GM12878 (cell line): ENCODE data around the gene CHN2.

Source experiments
- ASH2L ChIP-seq: fragments of 300-600, 200-600 bp; sonication (generic); IDR thresholded peaks from 2 replicates; pipeline ENCODE4 v1.6.1; 2017; ENCODE audit warnings: low read depth, mild to moderate bottlenecking, borderline replicate concordance
- CBX5 ChIP-seq: sonication (generic); IDR thresholded peaks from 2 replicates; pipeline ENCODE4 v1.6.1; 2016; ENCODE audit warnings: low read depth, moderate library complexity, mild to moderate bottlenecking, inconsistent platforms
- CEBPB ChIP-seq, 2 experiments: fragments of 150-350 bp in 1 of 2; IDR thresholded peaks; 2 replicates each; pipeline ENCODE4 v1.6.1; 2012 to 2014; ENCODE audit warnings: low read depth in 2 of 2, low read length in 2 of 2, borderline replicate concordance in 1 of 2, inconsistent platforms in 1 of 2
- EED ChIP-seq: sonication (generic); IDR thresholded peaks from 2 replicates; pipeline ENCODE4 v1.6.1; 2016; ENCODE audit warnings: antibody characterized with exemption, low read depth
- POLR2A ChIP-seq: IDR thresholded peaks from 2 replicates; pipeline ENCODE4 v1.6.1; 2011; ENCODE audit warnings: low read depth, mild to moderate bottlenecking, low read length
- POLR2AphosphoS5 ChIP-seq: IDR thresholded peaks from 2 replicates; pipeline ENCODE4 v1.6.1; 2011; ENCODE audit warnings: mild to moderate bottlenecking, low read length, inconsistent platforms
- SUZ12 ChIP-seq: fragments of 200-600 bp; sonication (generic); IDR thresholded peaks from one replicate; pipeline ENCODE4 v1.6.1; 2018; ENCODE audit warnings: antibody characterized with exemption, mild to moderate bottlenecking; ENCODE audit not compliant: unreplicated experiment
- TCF12 ChIP-seq: IDR thresholded peaks from 2 replicates; pipeline ENCODE4 v1.6.1; 2011; ENCODE audit warnings: low read depth, mild to moderate bottlenecking, low read length
- ZNF207 ChIP-seq: fragments of 450-650 bp; IDR thresholded peaks from 2 replicates; pipeline ENCODE4 v1.6.1; 2014; ENCODE audit warnings: antibody characterized with exemption, mild to moderate bottlenecking, borderline replicate concordance
- TF ChIP-seq, protein P1 (sequence below), 3 experiments: IDR thresholded peaks in 2 of 3; conservative IDR thresholded peaks in 1 of 3; 2 replicates each; pipeline ENCODE4 v1.5.1; 2011; ENCODE audit warnings: low read depth in 3 of 3, low read length in 3 of 3, mild to moderate bottlenecking in 3 of 3, control low read depth in 2 of 3, moderate library complexity in 2 of 3, inconsistent platforms in 1 of 3, mixed read lengths in 1 of 3; ENCODE audit not compliant: control insufficient read depth in 2 of 3, insufficient read depth in 1 of 3; ENCODE audit errors: extremely low read depth in 1 of 3

DNA sequence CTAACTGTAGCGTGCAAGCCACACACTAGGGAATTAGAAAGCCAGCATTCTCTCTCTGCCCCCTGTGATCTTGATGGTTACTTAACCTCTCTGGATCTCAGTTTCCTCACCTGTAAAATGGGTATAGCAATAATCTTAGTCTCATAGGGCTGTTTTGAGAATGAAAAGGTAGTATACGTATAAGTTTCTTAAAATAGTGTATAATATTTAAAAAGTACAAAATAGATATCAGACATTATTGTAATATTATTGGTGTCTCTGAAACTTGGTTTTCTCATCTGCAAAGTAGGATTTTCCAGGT, 80.4 kb downstream of the CHN2 start:
- no peak for TF ChIP-seq CBX5
- TF ChIP-seq POLR2AphosphoS5: no peak
- TF ChIP-seq POLR2A: no peak
- no peak for TF ChIP-seq ZNF207
- no peak for TF ChIP-seq ASH2L
- no peak for TF ChIP-seq SUZ12
- TF ChIP-seq TCF12: no peak
- TF ChIP-seq, protein P1, sequence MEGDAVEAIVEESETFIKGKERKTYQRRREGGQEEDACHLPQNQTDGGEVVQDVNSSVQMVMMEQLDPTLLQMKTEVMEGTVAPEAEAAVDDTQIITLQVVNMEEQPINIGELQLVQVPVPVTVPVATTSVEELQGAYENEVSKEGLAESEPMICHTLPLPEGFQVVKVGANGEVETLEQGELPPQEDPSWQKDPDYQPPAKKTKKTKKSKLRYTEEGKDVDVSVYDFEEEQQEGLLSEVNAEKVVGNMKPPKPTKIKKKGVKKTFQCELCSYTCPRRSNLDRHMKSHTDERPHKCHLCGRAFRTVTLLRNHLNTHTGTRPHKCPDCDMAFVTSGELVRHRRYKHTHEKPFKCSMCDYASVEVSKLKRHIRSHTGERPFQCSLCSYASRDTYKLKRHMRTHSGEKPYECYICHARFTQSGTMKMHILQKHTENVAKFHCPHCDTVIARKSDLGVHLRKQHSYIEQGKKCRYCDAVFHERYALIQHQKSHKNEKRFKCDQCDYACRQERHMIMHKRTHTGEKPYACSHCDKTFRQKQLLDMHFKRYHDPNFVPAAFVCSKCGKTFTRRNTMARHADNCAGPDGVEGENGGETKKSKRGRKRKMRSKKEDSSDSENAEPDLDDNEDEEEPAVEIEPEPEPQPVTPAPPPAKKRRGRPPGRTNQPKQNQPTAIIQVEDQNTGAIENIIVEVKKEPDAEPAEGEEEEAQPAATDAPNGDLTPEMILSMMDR (IDR thresholded peaks at IDR 0.05 in 2 of 3, conservative IDR thresholded peaks at IDR 0.05 in 1 of 3; ENCODE audit: control insufficient read depth in 2 of 3, extremely low read depth in 1 of 3, insufficient read depth in 1 of 3, low read depth in 3 of 3, low read length in 3 of 3): no peak
- no peak for TF ChIP-seq EED
- no peak for TF ChIP-seq CEBPB (IDR thresholded peaks at IDR 0.05; ENCODE audit: borderline replicate concordance in 1 of 2, low read depth in 2 of 2, low read length in 2 of 2)
